GM18858 (cell line): ENCODE measurements around the gene CA6.
"Not testable (repeated sequence)": the region's sequence is repeated elsewhere in the genome, so short reads cannot be mapped to it uniquely, and the experiment has no call there.

Experiments
- ATAC-seq: cut with Tn5 transposase; IDR thresholded peaks from one replicate; pipeline ENCODE4 v1.9.1; 2021; ENCODE audit not compliant: unreplicated experiment

Gene CA6

DNA sequence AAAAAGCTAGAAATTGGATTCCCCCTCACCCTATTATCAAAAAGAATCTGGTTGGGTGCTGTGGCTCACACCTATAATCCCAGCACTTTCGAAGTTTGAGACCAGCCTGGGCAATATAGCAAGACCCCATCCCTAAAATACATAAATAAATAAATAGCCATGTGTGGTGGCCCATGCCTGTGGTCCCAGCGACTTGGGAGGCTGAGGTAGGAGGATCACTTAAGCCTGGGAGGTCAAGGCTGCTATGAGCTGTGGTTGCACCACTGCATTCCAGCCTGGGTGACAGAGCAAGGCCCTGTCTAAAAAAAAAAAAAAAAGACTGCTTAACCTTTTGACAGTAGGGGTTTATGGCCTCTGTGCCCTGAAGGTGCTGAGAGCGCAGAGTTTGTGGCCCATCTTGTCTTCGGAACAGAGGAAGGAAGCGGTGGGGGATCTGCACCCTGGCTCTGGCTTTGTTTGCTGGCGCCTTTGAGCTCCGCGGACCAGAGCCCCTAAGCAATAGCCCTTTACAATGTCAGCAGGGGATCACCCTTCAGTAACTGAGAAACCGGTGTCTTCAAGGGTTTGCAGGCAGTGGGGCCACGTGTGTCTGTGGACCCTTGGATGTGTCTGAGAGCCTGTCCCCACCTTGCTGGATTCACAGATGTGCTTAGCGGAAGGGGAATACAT is 58.5 kb downstream of the CA6 start:
- ATAC-seq: no peak

DNA sequence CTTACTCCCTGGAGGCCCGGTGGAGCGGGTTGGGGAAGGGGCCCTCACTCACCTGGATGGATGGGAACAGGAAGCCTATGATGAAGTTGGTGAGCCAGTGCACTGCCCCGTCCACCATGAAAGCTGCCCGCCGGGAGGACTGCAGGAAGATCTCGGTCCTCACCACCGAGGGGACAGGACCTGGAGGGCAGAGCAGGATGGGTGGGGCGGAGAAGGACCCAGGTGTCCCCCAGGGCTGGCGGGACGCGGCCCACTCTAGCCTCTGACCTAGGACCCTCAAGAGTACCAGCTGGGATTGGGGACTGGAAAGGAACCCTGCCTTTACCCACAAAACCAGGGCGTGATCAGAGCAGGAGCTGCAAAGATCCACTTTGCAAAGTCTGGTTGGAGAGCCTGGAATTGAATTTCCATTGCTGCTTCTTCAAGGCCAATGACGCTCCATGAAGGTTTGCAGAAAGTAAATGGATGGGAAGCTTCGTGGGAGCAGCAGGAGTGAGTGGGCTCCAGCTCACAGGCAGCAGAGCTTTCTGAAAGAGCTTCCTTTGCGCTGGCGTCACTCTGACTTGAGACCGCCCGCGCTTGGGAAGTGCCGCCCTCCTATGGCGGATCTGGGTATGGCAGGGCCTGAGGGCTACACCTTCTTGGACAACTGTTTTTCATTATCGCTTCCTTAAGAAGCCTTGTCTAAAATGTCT is 59.2 kb downstream of the CA6 start:
- ATAC-seq: no peak

DNA sequence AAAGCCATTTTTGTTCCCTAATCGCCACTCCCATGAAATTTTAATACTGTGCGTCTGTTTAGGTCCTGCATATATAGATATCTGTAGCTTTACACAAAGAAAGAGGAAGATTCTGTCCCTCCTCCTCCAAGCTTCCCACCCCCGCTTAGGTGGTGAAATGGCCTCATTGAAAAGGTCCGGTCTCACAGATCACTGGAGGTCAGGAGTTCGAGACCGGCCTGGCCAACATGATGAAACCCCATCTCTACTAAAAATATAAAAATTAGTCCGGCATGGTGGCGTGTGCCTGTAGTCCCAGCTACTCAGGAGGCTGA is 59.7 kb downstream of the CA6 start:
- no peak for ATAC-seq

DNA sequence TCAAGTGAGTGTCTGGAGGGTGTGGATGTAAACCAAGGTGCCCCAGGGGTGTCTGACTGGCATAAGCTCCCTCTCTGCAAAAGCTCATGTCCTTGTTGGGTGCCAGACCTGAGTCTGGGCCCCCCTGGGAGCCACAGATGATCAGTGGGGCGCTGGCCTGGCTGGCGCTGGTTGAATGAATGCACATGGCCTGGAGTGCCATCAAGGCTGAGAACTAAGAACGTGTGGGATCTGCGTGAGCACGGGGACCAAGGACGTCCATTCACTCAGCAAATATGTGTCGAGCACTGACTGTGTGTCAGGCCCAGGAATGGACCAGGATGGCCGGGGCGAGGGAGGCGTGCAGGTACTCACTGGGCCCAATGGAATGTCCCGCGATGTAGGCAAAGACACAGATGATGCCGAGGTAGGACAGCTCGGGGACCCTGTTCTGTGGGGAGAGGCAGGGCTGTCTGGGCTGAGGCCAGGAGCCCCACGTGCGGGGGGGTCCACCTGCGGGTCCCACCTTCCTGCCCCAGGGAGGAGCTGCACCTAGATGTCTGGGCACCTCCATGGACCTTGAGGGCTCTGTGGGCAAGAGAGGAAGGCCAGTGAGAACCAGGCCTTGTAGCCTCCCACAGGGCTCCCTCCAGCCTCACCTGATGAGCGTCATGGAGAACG is 61.4 kb downstream of the CA6 start:
- no peak for ATAC-seq

DNA sequence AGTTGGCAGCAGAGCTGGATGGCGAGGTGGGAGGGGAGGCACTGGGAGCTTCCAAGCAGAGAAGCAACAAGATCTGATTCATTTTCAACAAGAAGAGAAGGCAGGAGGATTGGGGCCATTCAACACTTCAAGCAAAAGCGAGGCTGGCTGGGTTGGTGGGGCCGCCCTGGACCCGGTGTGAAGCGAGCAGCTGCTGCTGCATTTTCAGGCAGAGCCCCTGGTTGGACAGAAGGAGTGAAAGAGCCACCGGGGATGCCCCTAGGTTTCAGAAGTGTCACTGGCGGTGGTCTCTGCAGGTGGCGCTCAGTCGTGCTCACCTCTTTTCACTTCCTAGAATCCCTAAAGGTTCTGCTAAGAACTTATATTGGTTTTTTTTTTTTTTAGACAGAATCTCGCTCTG is 62.6 kb downstream of the CA6 start:
- no peak for ATAC-seq

DNA sequence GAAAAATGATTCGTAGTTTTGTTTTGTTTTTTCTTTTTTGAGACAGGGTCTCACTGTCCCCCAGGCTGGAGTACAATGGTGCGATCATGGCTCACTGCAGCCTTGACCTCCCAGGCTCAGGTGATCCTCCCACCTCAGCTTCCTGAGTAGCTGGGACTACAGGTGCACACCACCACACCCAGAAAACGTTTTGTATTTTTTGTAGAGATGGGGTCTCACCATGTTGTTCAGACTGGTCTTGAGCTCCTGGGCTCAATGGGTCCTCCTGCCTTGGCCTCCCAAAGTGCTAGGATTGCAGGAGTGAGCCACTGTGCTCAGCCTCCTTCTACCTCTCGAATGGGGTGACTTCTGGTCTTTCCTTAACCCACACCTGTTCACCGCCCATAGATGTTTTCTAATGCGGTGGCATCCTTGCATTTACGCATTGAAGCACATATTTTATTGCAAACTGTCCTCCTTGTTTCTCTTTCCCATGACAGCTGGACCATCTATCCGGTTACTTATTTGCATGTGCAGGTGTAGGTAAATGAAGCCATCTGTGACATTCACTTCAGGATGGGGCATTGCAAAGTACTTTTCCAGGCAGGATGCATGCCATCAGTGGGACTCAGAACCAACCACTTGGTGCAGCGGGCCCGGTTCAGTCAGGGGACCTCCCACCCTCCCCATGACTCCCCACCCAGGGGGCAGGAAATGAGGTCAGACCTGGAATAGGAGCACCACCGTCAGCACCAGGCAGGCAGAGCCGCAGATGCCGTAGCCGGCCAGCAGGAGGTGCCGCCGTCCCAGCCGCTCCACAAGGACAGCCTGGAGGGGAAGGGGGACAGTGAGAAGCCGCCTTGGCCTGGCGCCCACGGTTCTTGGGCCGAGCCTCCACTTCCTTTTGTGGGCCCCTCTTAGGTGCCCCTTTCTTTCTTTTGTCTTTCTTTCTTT is 64.0 kb downstream of the CA6 start:
- ATAC-seq: no peak

DNA sequence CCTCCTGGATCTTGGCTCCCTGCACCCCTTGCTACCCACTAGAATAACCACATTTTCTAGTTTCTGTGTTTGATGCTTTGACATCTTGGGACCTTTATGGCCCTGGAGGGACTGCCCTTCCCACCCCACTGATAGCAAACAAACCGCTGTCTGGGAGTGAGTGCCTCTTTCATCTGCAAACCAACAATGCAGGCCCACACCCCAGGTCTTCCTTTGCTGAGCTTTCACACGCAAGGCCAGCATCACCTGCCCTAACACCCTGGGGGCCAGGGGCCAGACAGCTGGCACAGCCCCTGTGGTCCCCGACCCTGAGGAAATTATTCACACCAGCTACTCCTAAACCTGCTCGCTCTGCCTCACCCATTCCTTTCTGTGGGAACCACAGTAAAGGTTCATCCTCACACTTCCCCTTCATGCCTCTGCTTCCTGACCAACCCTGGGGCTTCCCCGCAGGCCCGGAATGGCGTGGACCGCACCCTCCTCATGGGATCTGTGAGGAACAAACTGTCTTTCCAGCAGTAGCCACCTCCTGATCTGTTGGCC is 65.2 kb downstream of the CA6 start:
- no peak for ATAC-seq

DNA sequence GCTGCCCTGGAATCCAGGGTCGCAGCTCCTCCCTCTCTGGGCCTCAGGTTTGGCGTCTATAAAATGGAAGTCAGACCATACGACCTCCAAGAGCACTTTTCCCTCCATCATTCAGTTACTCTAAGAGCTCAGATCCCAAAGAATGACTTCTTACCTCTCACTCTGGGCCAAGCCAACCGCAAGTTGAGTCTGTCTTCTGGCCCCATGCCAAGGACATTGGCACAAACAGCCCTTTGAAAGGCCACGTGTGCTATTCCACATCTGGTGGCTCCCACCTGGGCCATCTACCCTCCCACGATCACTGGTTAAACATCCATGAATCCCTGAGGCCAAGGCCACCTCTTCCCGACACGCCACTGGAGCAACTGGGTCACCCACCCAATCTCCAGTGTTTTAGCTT is 68.2 kb downstream of the CA6 start:
- ATAC-seq: no peak

DNA sequence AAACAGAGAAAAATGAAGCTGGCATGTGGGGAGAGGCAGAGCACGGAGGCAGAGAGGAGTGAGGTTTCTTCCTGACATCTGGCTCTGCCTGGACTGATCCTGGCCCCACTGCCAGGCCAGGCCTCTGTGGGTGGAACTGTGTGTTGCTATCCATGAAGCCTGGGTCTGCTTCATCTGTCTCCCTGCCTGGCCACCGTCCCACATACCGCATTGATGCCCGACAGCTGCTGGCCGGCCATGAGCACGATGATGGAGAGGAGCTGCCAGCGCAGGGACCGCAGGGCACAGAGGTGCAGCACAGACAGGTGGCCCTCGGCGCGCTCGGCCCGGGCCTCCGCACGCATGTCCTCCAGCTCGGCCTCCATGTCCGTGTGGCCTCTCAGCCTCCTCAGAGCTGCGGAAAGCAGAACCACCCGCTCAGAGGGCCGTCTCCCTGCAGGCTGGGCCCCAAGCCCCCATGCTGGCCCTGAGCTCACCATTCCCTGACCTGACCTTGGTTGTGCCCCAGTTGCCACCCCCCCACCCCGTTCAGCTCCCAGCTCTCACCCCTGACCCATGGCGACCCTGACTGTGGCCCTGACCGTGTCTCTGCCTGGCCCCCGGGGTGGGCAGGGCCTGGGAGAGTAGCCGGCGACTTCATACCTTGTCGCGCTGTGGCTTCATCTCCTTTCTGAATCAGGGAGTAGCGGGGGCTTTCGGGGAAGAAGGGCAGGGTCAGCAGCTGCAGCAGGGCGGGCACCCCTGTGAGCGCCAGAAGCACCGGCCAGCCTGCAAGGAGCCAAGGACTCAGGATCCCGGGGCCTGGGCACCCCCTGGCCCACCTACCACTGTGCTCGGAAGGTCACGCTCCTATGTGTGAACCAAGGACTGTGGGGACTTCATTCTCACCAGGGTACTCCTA is 69.1 kb downstream of the CA6 start:
- ATAC-seq: no peak

DNA sequence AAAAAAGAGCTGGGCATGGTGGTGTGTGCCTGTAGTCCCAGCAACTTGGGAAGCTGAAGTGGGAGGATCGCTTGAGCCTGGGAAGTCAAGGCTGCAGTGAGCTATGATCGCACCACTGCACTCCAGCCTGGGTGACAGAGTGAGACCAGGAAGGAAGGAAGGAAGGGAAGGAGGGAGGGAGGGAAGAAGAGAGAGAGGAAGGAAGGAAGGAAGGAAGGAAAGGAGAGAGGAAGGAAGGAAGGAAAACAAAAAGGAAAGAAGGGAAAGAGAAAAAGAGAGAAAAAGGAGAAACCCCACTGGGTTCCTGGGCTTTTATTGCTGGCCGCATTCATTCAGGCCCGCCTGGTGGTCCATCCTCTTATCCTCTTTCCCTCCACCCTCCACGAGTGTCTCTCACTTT is 70.8 kb downstream of the CA6 start:
- no peak for ATAC-seq

DNA sequence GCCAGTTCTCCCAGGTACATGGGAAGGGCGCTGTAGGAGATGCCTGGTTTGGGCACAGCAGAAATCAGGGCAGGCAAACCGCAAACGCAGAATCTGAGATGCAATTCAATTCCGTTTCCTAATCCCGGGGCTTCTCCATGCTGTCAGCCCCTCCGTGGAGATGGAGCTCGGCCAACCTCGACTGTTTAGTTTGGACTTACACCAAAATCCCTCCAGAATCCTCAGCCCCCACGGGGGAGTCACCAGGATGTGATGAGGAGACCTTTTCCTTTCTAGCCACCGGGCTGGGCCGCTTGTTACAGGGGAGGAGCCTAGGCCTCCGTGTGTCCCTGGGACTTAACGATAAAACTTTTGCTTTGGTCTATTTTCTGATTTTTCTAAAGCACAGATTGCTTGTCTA is 72.7 kb downstream of the CA6 start:
- no peak for ATAC-seq

DNA sequence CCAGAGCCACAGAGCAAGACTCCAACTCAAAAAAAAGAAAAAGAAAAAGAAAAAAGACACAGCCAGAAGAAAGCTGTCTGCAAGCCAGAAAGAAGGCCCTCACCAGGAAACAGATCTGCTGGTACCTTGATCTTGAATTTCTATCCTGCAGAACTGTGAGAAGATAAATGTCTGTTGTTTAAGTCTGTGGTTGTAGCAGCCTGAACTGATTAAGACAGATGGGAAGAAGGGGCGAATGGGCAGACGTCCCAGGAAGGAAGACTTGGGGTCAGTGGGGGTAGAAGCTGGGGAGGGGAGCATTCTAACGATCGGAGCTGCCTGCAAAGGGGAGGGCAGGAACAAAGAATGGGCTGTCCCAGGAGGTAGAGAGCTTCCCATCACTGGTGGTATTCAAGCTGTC is 74.2 kb downstream of the CA6 start:
- no peak for ATAC-seq

DNA sequence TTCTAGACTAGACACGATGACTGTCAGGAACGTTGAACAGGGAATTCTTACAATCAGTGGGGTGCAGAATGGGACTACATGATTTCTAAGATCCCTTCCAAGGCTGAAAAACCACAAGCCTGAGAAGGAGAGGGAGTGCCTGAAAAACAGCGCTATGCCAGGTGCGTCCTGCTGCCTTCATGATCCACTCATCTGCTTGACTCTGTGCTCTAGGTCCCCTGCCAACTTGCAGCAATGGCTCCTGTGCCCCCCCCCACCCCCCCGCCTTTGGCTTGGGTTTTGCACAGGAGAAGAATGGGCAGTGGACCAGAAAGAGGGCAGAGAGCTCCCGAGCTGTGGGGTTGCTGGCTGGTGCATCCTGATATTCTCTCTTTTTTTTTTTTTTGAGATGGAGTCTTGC is 74.6 kb downstream of the CA6 start:
- no peak for ATAC-seq

DNA sequence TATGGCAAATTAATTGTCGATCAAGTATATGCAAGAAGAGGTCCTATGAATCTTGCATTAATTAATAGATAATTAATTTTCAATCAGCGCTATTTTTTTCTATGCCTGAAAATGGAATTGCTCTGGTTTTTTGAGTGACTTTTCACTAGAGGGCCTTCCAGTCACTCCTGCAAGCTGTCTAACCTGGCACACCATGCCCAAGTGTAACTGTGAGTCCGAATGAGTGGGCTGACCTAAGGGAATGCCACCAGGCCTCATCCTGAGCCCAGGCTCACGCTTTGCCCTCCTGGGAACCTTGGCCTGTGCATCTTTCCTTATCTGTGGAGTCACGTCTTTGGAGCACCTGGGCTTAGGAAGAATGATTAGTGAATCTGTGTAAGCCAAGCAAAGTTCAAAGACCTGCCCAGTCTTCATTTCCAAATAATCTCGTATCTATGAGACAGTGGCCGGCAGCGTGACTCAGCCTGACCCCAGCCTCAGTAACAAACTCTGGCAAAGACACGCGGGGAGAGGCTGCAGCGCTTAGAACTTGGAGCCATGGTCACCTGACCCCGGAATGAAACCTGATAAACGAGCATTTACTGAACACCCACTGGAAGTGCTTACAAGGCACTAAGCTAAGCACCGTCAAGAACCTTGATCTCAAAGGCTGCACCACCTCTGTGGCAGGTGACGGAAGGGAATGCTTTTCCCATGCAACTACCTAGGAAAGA is 76.5 kb downstream of the CA6 start:
- not testable (repeated sequence) for ATAC-seq

DNA sequence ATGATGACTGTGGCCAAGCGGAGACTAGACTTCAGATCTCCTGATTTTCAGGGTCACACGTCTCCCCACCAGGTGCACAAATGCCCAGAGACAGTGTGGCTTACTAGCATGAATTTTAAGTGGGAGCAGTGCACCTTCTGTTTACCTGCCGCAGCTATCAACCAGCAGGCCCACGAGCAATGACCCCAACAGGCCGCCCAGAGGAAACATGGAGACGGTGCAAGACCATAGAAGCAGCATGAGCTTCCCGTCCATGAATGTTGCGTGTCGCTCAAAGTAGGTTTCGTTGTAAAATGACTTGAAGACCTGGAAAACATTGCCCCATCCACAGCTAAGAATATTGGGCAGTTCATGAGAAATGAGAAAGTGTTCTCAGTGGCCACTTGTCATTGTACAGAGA is 77.1 kb downstream of the CA6 start:
- no peak for ATAC-seq
